A673 (cell line): ENCODE data around the gene BUB1B.

Experiments
- EZH2 ChIP-seq: fragments of 200-600 bp; sonication (generic); IDR thresholded peaks from 2 replicates; pipeline ENCODE4 v1.6.1; 2017; ENCODE audit warnings: borderline replicate concordance, low read depth, mild to moderate bottlenecking, mixed read lengths, antibody characterized with exemption, low read length; ENCODE audit not compliant: poor library complexity, severe bottlenecking
- TF ChIP-seq, protein P1 (sequence below): fragments of 300-800, 200-600 bp; sonication (generic); conservative IDR thresholded peaks from 2 replicates; pipeline ENCODE4 v1.5.1; 2017; ENCODE audit warnings: low read depth, mild to moderate bottlenecking, antibody characterized with exemption, low read length, moderate library complexity, mixed read lengths

DNA sequence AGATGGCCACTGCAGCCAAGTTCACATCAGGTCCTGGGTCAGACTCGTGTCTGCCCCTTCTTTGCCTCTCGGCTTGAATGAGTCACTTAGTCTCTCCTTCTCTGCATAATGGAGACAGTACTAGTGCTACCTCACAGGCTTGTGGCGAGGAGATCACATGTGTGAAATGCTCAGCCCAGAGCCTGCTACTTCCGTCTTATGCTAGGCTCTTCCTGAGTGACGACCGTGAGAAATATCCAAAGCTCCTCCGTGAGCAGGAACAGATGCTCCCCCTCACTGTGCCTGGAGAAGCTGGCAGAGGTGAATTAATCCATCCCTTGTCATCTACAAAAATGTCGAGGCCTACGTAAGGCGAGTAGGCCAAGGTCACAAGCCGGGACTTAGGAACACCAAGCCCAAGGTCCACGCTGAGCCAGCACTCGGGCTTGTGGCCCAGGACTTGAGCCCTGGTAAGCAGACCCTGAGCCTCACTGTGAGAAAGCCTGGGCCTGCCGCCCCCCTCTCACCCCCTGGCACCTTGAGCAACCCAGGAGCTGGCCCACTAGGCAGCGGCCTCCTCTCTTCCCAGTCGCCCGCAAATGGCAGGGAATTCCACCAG lies 95.9 kb downstream of the BUB1B start:
- TF ChIP-seq, protein P1, sequence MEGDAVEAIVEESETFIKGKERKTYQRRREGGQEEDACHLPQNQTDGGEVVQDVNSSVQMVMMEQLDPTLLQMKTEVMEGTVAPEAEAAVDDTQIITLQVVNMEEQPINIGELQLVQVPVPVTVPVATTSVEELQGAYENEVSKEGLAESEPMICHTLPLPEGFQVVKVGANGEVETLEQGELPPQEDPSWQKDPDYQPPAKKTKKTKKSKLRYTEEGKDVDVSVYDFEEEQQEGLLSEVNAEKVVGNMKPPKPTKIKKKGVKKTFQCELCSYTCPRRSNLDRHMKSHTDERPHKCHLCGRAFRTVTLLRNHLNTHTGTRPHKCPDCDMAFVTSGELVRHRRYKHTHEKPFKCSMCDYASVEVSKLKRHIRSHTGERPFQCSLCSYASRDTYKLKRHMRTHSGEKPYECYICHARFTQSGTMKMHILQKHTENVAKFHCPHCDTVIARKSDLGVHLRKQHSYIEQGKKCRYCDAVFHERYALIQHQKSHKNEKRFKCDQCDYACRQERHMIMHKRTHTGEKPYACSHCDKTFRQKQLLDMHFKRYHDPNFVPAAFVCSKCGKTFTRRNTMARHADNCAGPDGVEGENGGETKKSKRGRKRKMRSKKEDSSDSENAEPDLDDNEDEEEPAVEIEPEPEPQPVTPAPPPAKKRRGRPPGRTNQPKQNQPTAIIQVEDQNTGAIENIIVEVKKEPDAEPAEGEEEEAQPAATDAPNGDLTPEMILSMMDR: no peak
- TF ChIP-seq EZH2: no peak
